ENCODE data around the gene RBBP9.

DNA sequence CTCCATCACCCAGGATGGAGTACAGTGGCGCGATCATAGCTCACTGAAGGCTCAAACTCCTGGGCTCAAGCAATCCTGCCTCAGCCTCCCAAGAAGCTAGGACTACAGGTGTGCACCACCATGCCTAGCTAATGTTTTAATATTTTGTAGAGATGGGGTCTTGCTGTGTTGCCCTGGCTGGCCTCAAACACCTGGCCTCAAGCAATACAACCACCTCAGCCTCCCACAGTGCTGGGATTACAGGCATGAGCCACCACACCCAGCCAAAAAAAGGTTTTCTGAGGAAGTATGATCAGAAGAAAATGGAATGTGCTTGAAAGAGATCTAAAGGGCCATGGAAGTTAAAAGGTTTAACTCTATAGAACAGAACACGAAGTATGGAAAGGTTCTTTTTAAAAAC is 8.7 kb downstream of the RBBP9 start:
- TF ChIP-seq CHD1 (IDR thresholded peaks at IDR 0.05; ENCODE audit: low read depth, low read length) (no peak), POLR2A (IDR thresholded peaks at IDR 0.05; ENCODE audit: low read depth, low read length) (no peak), RCOR1 (IDR thresholded peaks at IDR 0.05; ENCODE audit: insufficient replicate concordance, low read length) (no peak), MXI1 (IDR thresholded peaks at IDR 0.05; ENCODE audit: borderline replicate concordance, low read depth, low read length) (no peak), RFX5 (IDR thresholded peaks at IDR 0.05; ENCODE audit: low read depth, low read length) (no peak)
- TF ChIP-seq, protein P1, sequence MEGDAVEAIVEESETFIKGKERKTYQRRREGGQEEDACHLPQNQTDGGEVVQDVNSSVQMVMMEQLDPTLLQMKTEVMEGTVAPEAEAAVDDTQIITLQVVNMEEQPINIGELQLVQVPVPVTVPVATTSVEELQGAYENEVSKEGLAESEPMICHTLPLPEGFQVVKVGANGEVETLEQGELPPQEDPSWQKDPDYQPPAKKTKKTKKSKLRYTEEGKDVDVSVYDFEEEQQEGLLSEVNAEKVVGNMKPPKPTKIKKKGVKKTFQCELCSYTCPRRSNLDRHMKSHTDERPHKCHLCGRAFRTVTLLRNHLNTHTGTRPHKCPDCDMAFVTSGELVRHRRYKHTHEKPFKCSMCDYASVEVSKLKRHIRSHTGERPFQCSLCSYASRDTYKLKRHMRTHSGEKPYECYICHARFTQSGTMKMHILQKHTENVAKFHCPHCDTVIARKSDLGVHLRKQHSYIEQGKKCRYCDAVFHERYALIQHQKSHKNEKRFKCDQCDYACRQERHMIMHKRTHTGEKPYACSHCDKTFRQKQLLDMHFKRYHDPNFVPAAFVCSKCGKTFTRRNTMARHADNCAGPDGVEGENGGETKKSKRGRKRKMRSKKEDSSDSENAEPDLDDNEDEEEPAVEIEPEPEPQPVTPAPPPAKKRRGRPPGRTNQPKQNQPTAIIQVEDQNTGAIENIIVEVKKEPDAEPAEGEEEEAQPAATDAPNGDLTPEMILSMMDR (conservative IDR thresholded peaks at IDR 0.05; ENCODE audit: low read depth, low read length) = no peak
